ENCODE measurements around the gene JPT1.
"Not testable (repeated sequence)": the region's sequence is repeated elsewhere in the genome, so short reads cannot be mapped to it uniquely, and the experiment has no call there.

JPT1 gene

GRCh38 chr17:75153780-75154194 lies 525 bp downstream of the JPT1 start:
- no peak for DNase-seq

DNA sequence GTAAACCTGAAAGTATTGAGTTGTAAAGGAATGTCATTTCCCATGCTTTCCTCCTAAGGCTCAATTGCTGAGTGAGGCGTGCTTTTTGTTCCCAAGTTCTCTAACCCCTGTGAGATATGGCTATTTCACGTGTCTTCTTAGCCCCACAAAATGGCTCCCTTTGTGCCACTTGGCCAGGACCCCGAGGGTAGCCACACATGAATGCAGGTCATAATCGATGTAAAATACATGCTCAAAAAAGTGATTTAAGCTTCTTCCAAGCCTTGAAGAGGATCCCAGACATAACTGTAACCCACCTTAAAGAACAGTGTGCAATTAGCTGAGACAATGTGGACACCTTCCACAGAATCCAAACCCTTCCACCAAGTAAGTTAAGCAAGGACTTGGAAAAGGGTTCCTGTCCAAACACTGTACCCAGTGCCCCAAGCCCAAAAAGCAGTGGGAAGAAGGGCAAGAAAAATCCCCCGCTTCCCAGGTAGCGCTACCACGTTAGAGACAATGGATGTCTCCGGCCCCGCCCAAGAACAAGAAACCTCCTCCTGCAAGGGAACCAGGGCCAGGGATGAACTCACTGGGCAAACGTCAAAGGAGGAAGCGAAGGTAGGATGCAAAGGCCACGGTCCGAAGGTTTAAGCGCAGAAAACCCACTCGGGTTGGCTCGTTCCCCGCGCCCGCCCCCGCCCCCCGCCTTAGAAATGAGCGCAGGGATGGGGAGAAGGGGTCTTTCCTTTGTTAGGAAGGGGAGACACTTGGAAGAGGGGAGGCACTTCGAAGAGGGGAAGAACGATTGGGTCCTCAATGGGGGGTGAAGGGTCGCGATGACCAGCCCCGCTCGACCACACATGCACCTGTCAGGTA lies 1.2 kb downstream of the JPT1 start:
- no peak for DNase-seq

DNA sequence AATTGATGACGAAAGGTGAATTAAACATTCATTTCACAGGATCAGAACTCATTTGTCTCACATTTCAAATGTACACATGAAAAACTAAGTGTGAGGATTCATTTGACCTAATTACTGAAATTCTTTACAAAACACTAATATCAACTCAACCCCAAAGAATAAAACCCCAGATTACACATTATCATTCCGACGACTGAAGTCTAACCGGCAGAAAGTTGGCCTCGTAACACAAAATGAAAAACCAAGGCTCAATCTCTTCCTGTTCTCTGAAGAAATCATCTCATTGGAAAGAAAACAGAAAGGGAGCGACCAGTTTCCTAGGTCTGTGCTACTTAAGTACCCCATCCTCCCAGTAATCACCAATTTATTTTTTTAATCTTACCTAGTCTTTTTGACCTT lies 1.8 kb downstream of the JPT1 start:
- no peak for DNase-seq

DNA sequence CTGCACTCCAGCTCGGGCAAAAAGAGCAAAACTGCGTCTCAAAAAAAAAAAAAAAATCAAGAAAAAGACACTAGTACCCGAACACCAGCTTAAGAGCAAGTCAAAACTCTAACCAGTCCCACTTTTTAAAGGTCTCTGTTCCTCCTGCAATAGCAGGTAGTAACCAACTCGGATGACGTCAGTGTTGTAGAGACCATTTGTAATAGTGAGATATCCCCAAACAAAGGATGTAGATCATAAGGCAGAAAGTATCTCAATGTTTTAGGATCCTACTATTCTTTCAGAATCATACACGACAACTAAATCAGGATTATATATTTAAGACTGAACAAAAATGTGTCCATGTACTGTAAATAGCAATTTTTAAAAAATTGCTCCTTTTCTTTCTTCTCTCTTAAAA lies 2.4 kb downstream of the JPT1 start:
- no peak for DNase-seq

- DNase-seq, result no peak
Measured at GRCh38 chr17:75147878-75148546, 6.3 kb downstream of the JPT1 start.

GRCh38 chr17:75146592-75146991 lies 7.7 kb downstream of the JPT1 start:
- DNase-seq, result no peak

GRCh38 chr17:75144816-75145512 lies 9.3 kb downstream of the JPT1 start:
- DNase-seq, result no peak

- DNase-seq, result no peak
Measured at GRCh38 chr17:75142236-75142971, 11.9 kb downstream of the JPT1 start.

DNA sequence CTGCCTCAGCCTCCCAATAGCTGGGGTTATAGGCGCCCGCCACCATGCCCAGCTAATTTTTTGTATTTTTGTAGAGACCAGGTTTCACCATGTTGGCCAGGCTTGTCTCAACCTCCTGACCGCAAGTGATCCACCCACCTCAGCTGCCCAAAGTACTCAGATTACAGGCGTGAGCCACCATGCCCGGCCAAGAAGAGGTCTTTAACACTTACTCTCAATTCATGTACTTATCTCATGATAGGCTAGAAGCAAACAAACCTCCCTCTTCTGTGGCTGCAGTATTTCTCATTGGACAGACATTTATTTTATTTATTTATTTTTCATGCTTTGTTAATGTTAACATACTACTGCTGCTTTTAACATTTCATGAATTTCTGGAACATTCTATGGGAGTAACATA lies 15.8 kb downstream of the JPT1 start:
- no peak for DNase-seq

GRCh38 chr17:75137762-75138161 lies 16.6 kb downstream of the JPT1 start:
- DNase-seq, result not testable (repeated sequence)

DNA sequence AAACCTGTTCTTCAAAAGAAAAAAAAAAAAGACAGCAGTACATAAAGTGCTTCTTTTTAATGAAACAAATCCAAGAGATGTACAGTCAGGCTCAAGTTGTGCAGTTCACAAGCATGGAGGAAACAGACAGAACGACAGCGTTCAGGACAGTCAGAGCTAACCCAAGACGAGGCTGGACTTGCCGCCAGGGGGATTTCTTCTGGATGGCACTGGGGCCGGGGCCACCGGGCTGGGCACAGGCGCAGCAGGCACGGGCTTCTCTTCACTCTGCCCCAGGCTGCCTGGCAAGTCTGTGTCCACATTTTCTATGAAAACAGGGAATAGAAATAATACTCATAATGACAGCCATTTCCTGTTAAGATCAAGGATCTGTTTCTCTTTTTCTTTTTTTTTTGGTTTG lies 18.4 kb downstream of the JPT1 start:
- no peak for DNase-seq

- no peak for DNase-seq
Measured at GRCh38 chr17:75135452-75135851, 18.9 kb downstream of the JPT1 start.

- DNase-seq, result not testable (repeated sequence)
Measured at GRCh38 chr17:75133607-75134347, 20.5 kb downstream of the JPT1 start.

DNA sequence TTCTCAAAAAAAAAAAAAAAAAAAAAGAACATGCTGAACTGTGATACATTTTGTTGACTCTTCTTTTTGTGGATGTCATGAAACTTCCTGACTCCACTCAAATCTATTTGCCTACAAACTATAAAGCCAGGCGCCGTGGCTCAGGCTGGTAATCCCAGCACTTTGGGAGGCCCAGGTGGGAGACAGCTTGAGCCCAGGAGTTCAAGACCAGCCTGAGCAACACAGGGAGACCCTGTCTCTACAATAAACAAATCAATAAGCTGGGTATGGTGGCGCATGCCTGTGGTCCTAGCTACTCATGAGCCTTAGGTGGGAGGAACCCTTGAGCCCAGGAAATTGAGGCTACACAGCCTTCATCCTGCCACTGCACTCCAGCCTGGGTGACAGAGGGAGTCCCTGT lies 21.3 kb downstream of the JPT1 start:
- DNase-seq, result no peak

- not testable (repeated sequence) for DNase-seq
Measured at GRCh38 chr17:75132018-75133000, 22.0 kb downstream of the JPT1 start.

DNA sequence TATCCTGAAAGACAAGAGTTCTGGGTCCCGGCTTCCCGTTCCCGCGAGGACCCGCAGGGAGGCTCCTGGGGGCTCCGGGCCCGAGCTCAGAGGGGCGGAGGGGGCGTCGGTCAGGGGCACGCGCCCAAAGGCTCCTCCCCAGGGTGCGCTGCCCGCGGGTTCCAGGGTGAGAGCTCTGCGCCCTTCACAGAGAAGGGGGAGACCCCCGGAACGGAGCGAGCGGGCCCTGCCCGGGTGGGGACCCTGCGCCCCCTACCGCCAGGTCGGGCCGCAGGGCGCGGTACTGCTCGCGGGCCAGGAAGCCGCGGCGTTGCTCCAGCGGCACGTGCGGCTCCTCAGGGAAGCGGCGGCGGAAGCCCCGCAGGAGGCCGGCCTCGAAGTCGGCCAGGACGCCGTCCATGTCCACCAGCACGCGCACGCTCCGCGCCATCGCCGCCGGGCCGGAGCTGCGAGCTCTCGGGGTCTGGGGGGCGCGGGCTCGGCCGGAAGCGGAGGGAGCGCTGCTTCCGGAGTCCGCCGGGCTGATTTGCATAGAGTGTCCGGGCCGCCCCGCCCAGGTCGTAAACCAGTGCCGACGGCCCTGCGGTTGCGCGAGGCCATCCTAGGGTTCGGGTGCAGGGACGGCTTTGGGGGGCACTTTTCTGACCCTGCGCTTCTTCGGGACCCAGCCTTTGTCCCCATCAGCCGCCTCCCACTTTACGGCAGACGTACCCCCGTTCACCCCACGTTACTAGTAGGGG lies 22.9 kb downstream of the JPT1 start, which contains the start of gene NT5C:
TSS of gene NT5C (minus strand) at position 465 of the 740 bp plus-strand sequence. CDS start at position 430, 35 bp downstream.
- DNase-seq, result peak; percentile 54

GRCh38 chr17:75130632-75131277 lies 23.6 kb downstream of the JPT1 start:
- DNase-seq, result no peak

DNA sequence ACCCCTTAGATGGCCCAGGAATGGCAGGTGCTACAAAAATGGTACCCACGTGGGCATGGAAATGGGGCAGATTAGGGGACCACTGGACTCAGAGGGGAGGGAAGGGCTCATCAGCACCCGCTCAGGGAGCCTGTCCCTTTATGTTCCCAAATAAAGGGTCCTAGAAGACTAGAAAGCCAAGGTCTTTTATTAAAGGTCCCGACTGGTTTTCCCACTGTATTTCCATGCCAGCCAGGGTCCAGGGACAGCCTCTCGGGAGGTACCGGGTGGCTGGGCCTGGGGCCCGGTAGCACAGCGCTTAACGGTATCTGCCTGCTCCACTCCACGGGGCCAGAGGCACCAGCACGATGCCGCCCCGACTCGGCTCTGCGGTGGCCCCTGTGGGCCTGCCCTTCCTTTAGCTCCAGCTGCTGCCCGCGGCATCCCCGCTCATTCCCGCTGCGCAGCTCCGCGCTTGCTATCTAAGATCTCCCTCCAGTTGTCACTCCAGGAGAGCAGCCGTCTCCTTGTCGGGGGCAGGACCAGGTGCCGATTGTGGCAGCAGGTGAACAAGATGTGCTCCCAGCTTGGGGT lies 24.2 kb downstream of the JPT1 start:
- DNase-seq, result no peak

- no peak for DNase-seq
Measured at GRCh38 chr17:75129576-75129975, 24.7 kb downstream of the JPT1 start.

All from GDM1 (cell line).